SW480 (cell line): ENCODE data around the gene USP6NL.

Experiments
- DNase-seq: peaks from one replicate; pipeline ENCODE4 v3.0.0-alpha.2; 2016; ENCODE audit warnings: low spot score

Gene USP6NL

GRCh38 chr10:11593612-11594011 lies 17.8 kb downstream of the USP6NL start:
- DNase-seq, result no peak

- DNase-seq, result no peak
Measured at GRCh38 chr10:11589738-11590137, 21.7 kb downstream of the USP6NL start.

- no peak for DNase-seq
Measured at GRCh38 chr10:11588873-11589574, 22.4 kb downstream of the USP6NL start.

GRCh38 chr10:11587722-11588259 lies 23.7 kb downstream of the USP6NL start:
- DNase-seq, result no peak

- DNase-seq, result no peak
Measured at GRCh38 chr10:11586170-11586569, 25.3 kb downstream of the USP6NL start.

GRCh38 chr10:11581213-11581612 lies 30.2 kb downstream of the USP6NL start:
- no peak for DNase-seq

- no peak for DNase-seq
Measured at GRCh38 chr10:11579885-11580284, 31.6 kb downstream of the USP6NL start.

- no peak for DNase-seq
Measured at GRCh38 chr10:11578802-11579255, 32.6 kb downstream of the USP6NL start.

- DNase-seq, result no peak
Measured at GRCh38 chr10:11576092-11576809, 35.2 kb downstream of the USP6NL start.

GRCh38 chr10:11573497-11573896 lies 38.0 kb downstream of the USP6NL start:
- DNase-seq, result no peak

- no peak for DNase-seq
Measured at GRCh38 chr10:11570751-11571150, 40.7 kb downstream of the USP6NL start.

GRCh38 chr10:11569471-11569870 lies 42.0 kb downstream of the USP6NL start:
- DNase-seq, result no peak

GRCh38 chr10:11568578-11568977 lies 42.9 kb downstream of the USP6NL start:
- no peak for DNase-seq

- DNase-seq, result no peak
Measured at GRCh38 chr10:11564741-11565140, 46.7 kb downstream of the USP6NL start.

- DNase-seq, result no peak
Measured at GRCh38 chr10:11563936-11564335, 47.5 kb downstream of the USP6NL start.

GRCh38 chr10:11562888-11563287 lies 48.6 kb downstream of the USP6NL start:
- DNase-seq, result no peak

- DNase-seq, result no peak
Measured at GRCh38 chr10:11560076-11560709, 51.3 kb downstream of the USP6NL start.

GRCh38 chr10:11557967-11558366 lies 53.5 kb downstream of the USP6NL start:
- DNase-seq, result no peak

GRCh38 chr10:11557513-11557912 lies 53.9 kb downstream of the USP6NL start:
- DNase-seq, result no peak

GRCh38 chr10:11555556-11555955 lies 55.9 kb downstream of the USP6NL start:
- DNase-seq, result no peak

- DNase-seq, result no peak
Measured at GRCh38 chr10:11553773-11554381, 57.6 kb downstream of the USP6NL start.

- DNase-seq, result peak; percentile 87
Measured at GRCh38 chr10:11551916-11552602, 59.4 kb downstream of the USP6NL start.
